Right hindlimb (tissue), 1 donor: Measurements from ENCODE around the gene SDC1.
"Not testable (repeated sequence)": the region's sequence is repeated elsewhere in the genome, so short reads cannot be mapped to it uniquely, and the experiment has no call there.

ENCODE experiments used
- DNase-seq: peaks from one replicate; pipeline ENCODE4 v3.0.0-alpha.2; 2018

Gene SDC1

GRCh38 chr2:20196657-20197161, 28.2 kb downstream of the SDC1 start:
- peak; percentile 75 for DNase-seq

GRCh38 chr2:20196053-20196656, 28.8 kb downstream of the SDC1 start:
- no peak for DNase-seq

GRCh38 chr2:20195431-20196033, 29.4 kb downstream of the SDC1 start:
- DNase-seq, result no peak

- DNase-seq, result not testable (repeated sequence)
Observed at GRCh38 chr2:20195016-20195411, 29.9 kb downstream of the SDC1 start.

GRCh38 chr2:20194097-20195015, 30.6 kb downstream of the SDC1 start:
- no peak for DNase-seq

- DNase-seq, result no peak
Observed at GRCh38 chr2:20193185-20193584, 31.7 kb downstream of the SDC1 start.

GRCh38 chr2:20192781-20193180, 32.1 kb downstream of the SDC1 start:
- DNase-seq, result no peak

- DNase-seq, result no peak
Observed at GRCh38 chr2:20191714-20192569, 33.0 kb downstream of the SDC1 start.

DNA sequence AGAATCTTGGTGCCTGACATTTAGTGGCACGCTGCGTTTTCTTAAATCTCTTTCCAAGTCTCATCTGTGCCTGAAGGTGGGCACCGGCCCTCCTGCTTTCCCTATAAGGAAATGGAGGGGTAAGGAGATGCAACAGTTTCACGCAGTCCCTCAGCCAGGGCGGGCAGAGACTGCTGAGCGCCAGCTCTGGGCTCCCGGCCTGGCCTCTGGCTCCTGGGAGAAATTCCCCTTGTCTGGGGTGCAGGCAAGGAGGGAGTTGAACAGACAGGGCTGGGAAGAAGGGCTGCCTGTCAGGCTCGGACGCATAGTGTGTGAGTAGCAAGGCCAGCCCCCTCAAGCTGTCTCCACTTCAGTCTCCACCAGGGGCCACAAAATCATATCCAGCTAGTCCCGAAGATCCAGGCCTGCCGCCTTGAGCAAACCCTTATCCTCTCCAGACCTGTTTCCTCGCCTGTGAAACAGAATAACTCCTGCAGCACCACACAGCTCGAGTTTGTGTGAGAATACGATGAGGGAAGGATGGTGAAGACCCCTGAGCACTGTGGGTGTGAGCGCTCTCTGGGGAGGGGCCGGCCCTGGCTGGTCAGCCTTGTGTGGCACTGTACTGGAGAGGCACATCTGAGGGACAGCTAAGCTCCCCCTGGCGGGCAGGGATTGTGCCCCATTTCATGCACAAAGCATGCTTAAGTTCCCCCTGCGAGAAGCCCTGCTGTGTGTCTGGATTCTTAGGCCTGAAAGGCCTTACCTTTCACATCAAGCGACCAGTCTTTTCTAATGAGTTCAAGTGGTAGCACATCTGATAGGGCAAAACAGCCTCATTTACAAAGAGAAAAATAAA, 33.8 kb downstream of the SDC1 start:
- no peak for DNase-seq

DNA sequence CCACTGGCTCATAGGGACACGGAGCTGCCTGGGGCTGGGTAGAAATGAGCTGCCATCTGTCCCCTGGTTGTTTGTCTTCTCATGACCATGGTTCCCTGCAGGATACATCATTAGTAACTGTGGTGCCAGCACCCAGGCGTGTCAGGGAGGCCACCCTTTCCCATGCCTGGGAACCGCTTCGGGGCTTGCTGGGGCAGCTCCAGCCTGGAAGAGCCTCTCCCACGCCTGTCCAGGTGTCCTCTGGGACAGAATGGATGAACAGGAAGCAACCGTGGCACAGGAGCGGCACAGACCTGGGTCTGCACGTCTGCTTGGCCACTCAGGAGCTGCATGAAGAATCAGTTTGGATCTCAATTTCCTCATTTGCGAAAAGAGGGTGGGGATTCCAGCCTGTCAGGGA, 34.8 kb downstream of the SDC1 start:
- DNase-seq, result no peak

GRCh38 chr2:20189299-20189931, 35.5 kb downstream of the SDC1 start:
- no peak for DNase-seq

GRCh38 chr2:20188851-20189250, 36.1 kb downstream of the SDC1 start:
- DNase-seq, result no peak

GRCh38 chr2:20188201-20188600, 36.7 kb downstream of the SDC1 start:
- DNase-seq, result no peak

DNA sequence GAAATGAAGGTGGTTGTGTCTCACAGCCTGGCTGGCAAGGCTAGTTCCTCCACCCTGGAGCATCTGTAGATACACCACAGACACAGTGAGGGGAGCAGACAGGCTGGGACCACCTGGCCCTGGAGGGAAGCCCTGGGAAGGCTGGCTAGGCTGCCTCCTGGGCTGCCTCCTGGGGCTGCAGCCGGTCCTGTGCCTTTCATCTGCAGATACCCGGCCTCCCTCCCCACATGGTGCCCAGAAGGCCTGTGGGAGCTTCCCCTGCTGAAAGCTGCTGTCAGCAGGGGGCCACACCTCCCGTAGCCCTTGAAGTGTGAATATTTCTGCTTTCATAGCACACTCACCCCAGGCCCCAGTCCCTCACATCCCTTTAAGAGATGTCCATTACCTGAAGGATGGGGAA, 37.6 kb downstream of the SDC1 start:
- DNase-seq, result no peak

DNA sequence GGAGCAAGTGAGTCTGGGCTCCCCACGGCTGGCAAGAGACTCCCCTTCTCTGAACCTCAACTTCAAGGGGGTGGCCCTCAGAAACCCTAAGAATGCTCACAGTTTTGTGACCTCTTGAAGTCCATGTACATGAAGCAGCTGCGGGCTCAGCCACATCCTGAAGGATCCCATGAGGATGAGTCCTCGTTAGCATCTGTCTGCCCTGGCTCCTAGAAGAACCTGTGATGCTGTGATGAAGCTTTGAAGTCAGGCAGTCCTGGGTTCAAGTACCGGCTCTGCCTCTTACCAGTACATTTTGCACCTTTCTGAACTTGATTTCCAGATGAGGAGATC, 38.1 kb downstream of the SDC1 start:
- no peak for DNase-seq

- DNase-seq, result no peak
Observed at GRCh38 chr2:20186078-20186854, 38.7 kb downstream of the SDC1 start.

- DNase-seq, result peak; percentile 47
Observed at GRCh38 chr2:20185176-20186022, 39.5 kb downstream of the SDC1 start.

GRCh38 chr2:20184067-20184938, 40.6 kb downstream of the SDC1 start:
- peak; percentile 10 for DNase-seq

DNA sequence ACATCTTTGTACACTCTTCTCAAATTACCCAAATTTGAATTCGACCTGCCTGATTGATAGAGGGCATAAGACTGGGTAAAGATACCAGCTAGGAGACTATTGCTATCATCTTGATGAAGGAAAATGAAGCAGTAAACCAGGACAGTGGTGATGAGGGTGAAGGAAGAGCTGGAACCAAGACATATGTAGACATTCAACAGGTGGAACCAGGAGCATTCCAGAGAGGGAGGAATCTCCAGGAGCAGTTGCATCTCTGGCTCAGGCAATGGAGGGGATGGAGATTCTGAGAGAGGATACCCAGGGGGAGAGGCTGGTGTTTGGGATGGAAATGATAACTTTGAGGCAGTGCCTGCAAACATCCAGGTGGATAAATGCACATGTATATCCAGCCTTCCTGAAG, 41.6 kb downstream of the SDC1 start:
- no peak for DNase-seq
